ENCODE results near the gene MYOM1. TPM values are rescaled to one million over a fixed set of nuclear protein-coding genes. Genes with fewer than 3 reads are reported as not detected.
"Not testable (repeated sequence)": the region's sequence is repeated elsewhere in the genome, so short reads cannot be mapped to it uniquely, and the experiment has no call there.

The MYOM1 gene
- total and polyA plus RNA-seq, 12 donors: 94.4 to 1,558 (median 870) TPM

DNA sequence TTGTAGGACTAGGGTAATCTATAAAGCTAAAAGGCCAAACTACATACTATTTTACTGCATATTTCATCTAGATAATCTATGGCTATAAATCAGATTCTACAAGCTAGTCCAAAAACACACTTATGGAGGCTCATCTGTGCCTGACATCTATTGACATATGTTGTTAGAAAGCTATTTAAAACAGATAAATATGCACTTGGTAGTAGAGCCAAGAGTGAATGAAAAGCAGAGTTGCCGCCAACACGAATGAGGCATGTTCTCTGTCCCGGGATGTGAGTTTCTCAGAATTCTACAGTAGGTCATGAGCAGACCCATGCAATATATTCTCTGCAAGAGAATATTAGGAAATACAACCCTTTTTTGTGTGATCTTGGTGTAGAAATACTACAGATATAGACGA lies 140.1 kb downstream of the MYOM1 start:
- Histone ChIP-seq H3K27ac (no peak overlapping the region), H3K36me3 (peaks cover 0 to 100% (median 7%) of the 10 kb centered on the region in 9 donors), H3K4me1 (no peaks in the 10 kb centered on the region), H3K9me3 (no peaks in the 10 kb centered on the region), H3K27me3 (no peaks in the 10 kb centered on the region), H3K4me3 (no peak overlapping the region)
- DNase-seq (no peak), ATAC-seq (no peak)
- intact Hi-C loops (cut with DNase I): no loop called here
- no peak for TF ChIP-seq CTCF (IDR thresholded peaks at IDR 0.05)
- WGBS, 2 donors: 83 to 87% methylated on average over 4 of the region's 4 CpGs

GRCh38 chr18:3075491-3075890 lies 144.3 kb downstream of the MYOM1 start:
- ATAC-seq (no peak), DNase-seq (no peak)
- Histone ChIP-seq H3K4me1 (peaks cover 0 to 6% (median 0%) of the 10 kb centered on the region in 9 donors), H3K4me3 (no peak overlapping the region), H3K27me3 (no peaks in the 10 kb centered on the region), H3K36me3 (peaks cover 0 to 98% (median 1%) of the 10 kb centered on the region in 9 donors), H3K9me3 (no peaks in the 10 kb centered on the region), H3K27ac (no peak overlapping the region)
- no peak for TF ChIP-seq CTCF (IDR thresholded peaks at IDR 0.05)
- intact Hi-C loops (cut with DNase I): no loop called here
- 69 to 71% methylated on average over 9 of the region's 9 CpGs for WGBS, 2 donors

DNA sequence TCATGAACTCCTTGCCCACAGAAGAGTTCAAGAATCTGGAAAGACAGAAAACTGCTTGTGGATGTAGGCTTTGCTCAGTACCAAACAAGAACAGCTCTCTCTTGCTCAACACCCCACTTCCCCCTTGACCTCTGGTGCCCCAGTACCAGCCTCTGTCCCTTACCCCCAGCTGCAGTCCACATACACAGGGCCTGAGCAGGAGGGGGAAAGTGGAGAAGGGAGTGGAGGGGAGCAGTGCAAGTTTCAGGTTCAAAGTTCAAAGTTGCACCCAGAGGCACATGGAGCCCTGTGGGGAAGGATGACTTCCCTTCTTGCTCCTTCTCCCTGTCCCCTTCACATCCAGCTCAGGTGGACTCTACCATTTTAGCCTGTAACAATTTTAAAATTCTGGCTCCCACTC lies 145.7 kb downstream of the MYOM1 start:
- H3K9me3 ChIP-seq: no peaks in the 10 kb centered on the region
- peaks cover 0 to 94% (median 0%) of the 10 kb centered on the region in 9 donors for H3K36me3 ChIP-seq
- TF ChIP-seq CTCF (IDR thresholded peaks at IDR 0.05): no peak

GRCh38 chr18:3073353-3073752 lies 146.4 kb downstream of the MYOM1 start:
- ATAC-seq; DNase-seq; intact Hi-C loops (cut with DNase I); H3K4me3 ChIP-seq; H3K27me3 ChIP-seq; H3K4me1 ChIP-seq; H3K9me3 ChIP-seq; H3K27ac ChIP-seq: not testable (repeated sequence)
- 78 to 94% methylated on average over 3 of the region's 3 CpGs for WGBS, 2 donors
- H3K36me3 ChIP-seq: peaks cover 0 to 94% (median 0%) of the 10 kb centered on the region in 9 donors

More for the DNA sequence above, 145.7 kb downstream of the MYOM1 start:
- H3K27ac ChIP-seq: no peak overlapping the region
- DNase-seq (no peak), ATAC-seq (peak in 2 of 8 donors; percentile 16 to 39)
- no peaks in the 10 kb centered on the region for H3K27me3 ChIP-seq
- peaks cover 0 to 6% (median 0%) of the 10 kb centered on the region in 9 donors for H3K4me1 ChIP-seq
- intact Hi-C loops (cut with DNase I): no loop called here
- H3K4me3 ChIP-seq: no peak overlapping the region

DNA sequence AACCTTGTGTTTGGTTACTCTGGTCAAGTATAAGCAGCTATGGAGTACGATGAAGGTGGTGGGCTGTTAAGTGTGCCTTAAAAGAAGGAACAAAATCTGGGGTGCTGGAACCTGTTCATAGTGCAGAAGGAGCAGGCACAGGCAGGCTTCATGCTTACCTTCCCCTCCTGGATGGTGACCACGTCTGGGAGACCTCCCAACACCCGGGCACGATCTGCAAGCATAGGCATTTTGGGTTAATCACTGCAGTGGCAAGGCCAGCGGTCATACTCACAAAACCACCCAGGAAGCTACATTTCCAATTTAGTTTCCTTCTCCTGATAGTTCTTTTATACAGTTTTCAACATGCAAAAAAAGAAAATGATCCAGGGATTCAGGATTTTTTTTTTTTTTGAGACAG lies 148.1 kb downstream of the MYOM1 start:
- TF ChIP-seq CTCF (IDR thresholded peaks at IDR 0.05): no peak
- WGBS, 2 donors: 85 to 92% methylated on average over 5 of the region's 5 CpGs
- Histone ChIP-seq H3K27ac (no peak overlapping the region), H3K9me3 (no peaks in the 10 kb centered on the region), H3K4me1 (peaks cover 0 to 13% (median 3%) of the 10 kb centered on the region in 9 donors), H3K4me3 (no peak overlapping the region), H3K27me3 (no peaks in the 10 kb centered on the region), H3K36me3 (peaks cover 0 to 94% (median 6%) of the 10 kb centered on the region in 9 donors)
- ATAC-seq (no peak), DNase-seq (no peak)
- intact Hi-C loops (cut with DNase I): no loop called here
